ENCODE measurements around the gene NCMAP.
"Not testable (repeated sequence)": the region's sequence is repeated elsewhere in the genome, so short reads cannot be mapped to it uniquely, and the experiment has no call there.

Gene NCMAP

DNA sequence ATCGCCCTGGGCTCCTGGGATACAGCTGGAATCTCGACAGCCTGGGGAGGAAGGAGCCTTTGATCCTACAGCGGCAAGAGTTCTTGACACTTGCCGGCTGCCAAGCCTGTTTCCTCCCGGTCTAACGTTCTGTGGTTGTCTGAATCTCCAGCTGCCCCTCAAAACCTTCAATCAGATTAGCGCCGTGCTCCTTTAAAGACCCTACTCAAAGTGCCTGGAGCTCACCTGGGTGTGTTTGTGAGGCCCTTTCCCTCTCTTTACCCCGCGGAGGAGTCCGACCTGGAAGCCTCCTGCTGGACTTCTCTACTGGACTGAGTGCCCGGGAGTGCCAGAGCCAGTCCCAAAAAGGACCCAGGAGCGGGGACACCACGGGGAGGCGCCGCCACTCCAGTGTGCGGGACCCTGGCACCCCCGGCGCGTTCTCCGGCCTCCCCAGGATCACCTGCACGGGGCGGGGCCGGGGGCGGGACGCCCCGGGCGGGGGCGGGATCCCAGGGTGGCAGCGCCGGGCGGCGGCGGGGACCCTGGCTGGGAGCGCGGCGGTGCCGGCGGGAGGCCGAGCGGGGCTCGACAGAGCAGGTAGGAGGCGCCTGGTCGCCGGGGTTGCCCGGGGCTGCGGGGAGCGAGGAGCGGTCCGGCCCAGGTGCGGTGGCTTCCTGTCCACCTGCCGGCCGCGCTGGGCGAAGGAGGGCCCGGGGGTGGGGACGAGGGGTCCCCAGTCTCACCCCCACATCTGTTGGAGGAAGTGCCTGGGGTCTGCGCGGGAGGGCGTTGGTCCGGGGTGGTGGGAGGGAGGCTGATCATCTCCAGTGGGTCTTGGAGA is at the start of gene NCMAP:
Gene NCMAP (plus strand): TSS at position 497 of the 823 bp plus-strand sequence. CDS start 39,344 bp downstream, outside the sequence.
- DNase-seq (ENCODE audit: low read depth in 2 of 2): peak in 1 of 2 donors; percentile 26

GRCh38 chr1:24506691-24507381 is 49.1 kb upstream of the NCMAP start:
- no peak for DNase-seq (ENCODE audit: low read depth in 2 of 2)

GRCh38 chr1:24507405-24507804 is 48.5 kb upstream of the NCMAP start:
- DNase-seq (ENCODE audit: low read depth in 2 of 2): no peak

DNA sequence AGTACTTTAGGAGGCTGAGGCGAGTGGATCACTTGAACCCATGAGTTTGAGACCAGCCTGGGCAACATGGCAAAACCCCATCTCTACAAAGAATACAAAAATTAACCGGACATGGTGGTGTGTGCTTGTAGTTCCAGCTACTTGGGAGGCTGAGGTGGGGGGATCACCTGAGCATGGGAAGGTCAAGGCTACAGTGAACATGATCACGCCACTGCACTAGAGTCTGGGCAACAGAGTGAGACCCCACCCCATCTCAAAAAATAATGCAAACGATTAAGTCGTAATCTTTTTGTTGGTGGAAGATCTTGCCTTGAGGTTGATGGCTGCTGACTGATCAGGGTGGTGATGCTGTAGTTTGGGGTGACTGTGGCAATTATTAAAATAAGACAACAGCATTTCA is 47.0 kb upstream of the NCMAP start:
- no peak for DNase-seq (ENCODE audit: low read depth in 2 of 2)

GRCh38 chr1:24513706-24514105 is 42.2 kb upstream of the NCMAP start:
- no peak for DNase-seq (ENCODE audit: low read depth in 2 of 2)

DNA sequence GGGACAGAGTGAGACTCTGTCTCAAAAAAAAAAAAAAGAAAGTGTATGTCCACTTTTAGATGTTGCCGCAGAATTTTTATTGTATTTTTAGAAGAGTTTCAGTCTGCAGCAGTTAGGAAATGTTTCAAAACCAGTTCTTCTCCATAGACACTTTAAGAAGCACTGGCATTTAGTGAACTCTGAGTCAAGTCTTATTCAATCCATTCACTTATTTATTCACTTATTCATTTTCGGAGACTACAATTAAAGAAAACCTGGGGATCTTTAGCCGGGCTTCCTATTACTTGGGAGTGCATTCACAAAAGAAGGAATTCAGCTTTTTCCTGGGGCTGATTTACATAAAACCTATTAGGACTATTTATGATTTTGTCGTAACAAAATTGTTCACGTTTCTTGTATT is 40.9 kb upstream of the NCMAP start:
- no peak for DNase-seq (ENCODE audit: low read depth in 2 of 2)

DNA sequence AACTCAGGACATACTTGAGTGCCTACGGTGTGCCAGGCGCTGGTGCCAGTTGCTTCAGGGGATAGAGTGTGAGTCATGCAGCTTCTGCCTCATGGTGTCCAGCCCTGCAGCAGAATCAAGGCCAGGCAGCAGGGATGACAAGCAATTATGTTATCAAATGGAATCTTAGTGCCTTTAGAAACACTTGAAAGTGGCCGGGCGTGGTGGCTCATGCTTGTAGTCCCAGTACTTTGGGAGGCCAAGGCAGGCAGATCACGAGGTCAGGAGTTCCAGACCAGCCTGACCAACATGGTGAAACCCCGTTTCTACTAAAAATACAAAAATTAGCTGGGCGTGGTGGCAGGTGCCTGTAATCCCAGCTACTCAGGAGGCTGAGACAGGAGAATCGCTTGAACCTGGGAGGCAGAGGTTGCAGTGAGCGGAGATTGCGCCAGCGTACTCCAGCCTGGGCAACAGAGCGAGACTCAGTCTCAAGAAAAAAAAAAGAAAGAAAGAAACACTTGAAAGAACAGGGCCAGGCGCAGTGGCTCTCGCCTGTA is 40.1 kb upstream of the NCMAP start:
- not testable (repeated sequence) for DNase-seq (ENCODE audit: low read depth in 2 of 2)

DNA sequence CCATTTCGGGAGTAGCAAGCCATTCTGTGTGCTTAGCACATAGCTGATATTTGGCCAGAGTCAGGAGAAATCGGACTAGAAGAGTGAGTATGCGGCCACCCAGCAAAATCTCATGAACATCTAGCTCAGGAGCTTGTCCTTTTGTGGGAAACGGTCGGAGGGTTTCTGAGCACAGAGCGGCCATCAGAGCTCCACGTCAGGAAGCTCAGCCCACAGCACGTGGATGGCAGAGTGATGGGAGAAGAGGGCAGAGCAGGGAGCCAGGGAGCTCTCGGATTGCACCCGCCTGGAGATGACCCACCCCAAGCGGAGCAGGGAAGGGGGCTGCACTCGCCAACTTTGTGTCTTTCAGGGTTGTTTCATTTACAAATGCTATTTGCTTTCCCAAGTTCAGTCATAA is 39.4 kb upstream of the NCMAP start:
- DNase-seq (ENCODE audit: low read depth in 2 of 2): no peak

GRCh38 chr1:24517898-24518297 is 38.0 kb upstream of the NCMAP start:
- DNase-seq (ENCODE audit: low read depth in 2 of 2): no peak

- DNase-seq (ENCODE audit: low read depth in 2 of 2): not testable (repeated sequence)
These were observed 35.6 kb upstream of the NCMAP start for GRCh38 chr1:24520282-24520681.

DNA sequence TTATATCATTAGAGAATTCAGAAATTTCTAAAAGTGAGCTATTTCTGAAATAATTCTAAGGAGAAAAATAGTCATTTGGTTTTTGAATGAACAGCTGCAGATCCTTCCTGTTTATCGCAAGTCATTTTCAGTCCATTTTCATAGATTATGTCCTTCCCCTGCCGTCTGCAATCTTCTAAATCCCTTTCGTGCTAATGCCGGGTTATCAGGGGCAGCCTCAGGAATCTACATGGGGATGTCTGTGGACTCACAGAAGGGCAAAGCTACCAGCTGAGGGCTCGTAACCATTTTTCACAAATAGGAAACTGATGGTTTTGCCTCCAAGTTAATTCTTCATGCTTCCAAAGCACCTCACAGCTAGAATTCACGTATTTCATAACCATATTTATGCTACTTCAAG is 30.3 kb upstream of the NCMAP start:
- no peak for DNase-seq (ENCODE audit: low read depth in 2 of 2)

DNA sequence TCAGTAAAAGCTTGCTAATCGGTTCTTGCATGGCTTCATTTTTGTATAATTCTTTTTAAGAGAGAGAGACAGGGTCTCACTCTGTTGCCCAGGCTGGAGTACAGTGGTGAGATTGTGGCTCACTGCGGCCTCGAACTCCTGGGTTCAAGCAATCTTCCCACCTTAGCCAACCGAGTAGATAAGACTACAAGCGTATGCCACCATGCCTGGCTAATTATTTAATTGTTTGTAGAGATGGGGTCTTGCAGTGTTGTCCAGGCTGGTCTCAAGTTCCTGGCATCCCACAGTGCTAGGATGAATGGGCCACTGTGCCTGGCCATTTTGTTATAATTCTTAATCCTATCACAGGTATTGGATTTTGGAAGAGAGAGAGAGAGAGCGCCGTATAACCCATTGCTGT is 29.8 kb upstream of the NCMAP start:
- DNase-seq (ENCODE audit: low read depth in 2 of 2): no peak

- peak in 1 of 2 donors; percentile 21 for DNase-seq (ENCODE audit: low read depth in 2 of 2)
These were observed 28.8 kb upstream of the NCMAP start for GRCh38 chr1:24526940-24527542.

- DNase-seq (ENCODE audit: low read depth in 2 of 2): no peak
These were observed 27.1 kb upstream of the NCMAP start for GRCh38 chr1:24528744-24529143.

GRCh38 chr1:24529292-24529691 is 26.6 kb upstream of the NCMAP start:
- DNase-seq (ENCODE audit: low read depth in 2 of 2): not testable (repeated sequence)

DNA sequence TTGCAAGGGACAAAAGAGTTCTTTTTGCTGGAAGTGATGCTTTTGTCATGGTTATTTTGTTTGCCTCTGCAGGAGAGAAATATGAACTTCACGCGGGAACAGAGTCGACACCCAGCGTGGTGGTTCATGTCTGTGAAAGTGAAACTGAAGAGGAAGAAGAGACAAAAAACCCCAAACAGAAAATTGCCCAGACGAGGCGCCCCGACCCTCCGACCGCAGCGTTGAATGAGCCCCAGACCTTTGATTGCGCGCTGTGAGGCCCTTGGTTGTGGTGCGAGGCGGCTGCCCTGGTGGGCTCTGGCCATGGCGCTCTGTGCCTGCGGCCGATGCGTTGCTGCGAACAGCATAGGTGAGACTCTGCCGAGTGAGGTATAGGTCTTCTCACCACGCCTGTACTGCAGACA is 20.9 kb upstream of the NCMAP start:
- peak; percentile 43 to 55 for DNase-seq (ENCODE audit: low read depth in 2 of 2)

GRCh38 chr1:24535778-24536177 is 20.1 kb upstream of the NCMAP start:
- DNase-seq (ENCODE audit: low read depth in 2 of 2): no peak

DNA sequence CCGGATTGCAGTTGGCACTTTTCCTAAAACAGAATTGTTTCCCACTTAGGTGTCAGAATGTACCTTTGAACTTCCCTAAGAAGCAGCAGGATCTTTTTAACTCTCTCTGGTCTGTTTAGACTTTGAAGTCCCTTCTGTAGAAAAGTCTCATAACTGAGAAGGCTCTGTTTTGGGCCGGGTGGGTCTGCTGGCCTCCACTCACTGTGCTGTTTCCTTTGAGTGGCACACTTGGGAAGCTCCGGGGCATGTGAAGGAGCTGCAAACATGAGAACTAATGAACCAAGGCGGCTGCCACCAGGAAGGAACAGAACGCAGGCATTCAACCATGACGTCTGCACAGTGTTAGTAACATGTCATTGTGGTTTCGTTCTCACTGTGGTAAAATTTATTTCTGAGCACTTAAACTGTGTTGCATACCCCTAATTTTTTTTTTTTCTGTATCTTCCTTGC is 19.5 kb upstream of the NCMAP start:
- DNase-seq (ENCODE audit: low read depth in 2 of 2): peak; percentile 46 to 47

DNA sequence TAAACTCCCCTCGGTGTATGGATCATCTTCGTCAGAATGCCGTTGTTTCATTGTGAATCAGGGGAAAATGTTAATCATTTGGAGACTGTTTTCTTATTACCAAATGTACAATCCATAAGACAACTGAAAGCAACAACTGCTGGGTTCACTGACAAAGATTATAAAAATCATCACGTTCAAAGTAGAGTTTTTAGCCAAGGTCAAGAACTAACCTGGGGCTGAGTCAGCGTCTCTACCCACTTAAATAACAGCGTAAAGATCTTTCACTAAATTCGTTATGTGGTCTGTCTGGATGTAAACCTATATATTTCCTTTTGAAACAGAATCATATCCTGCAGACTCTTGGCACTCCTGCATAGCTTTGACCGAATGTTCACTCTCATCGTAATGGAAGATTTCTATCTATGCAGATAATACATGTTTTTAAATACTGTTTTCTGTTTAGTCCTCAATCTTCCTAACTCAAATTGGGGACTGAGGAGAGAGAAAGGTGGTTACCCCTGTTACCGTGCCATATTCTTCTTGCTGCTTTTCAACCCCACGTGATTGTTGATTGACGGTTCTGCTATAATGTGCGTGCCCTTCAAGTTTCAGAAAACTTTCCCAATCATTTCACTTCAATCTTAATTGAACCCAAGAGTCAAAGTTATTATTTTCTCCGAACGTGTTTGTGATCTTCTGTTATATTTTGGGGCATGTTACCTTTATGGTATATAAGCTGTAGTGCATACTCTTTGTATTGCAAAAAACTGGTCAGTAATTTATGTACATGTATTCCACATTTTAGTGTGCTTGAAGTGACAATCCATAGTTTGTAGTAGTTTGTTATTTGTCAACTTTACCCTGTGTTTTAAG is 15.6 kb upstream of the NCMAP start:
- no peak for DNase-seq (ENCODE audit: low read depth in 2 of 2)

- no peak for DNase-seq (ENCODE audit: low read depth in 2 of 2)
These were observed 14.8 kb upstream of the NCMAP start for GRCh38 chr1:24540906-24541710.

Measured in activated CD8-positive, alpha-beta memory T cell treated with anti-CD3 and anti-CD28 coated beads for 4 hours (primary cell).